ENCODE data around the gene ARHGEF40.

Gene ARHGEF40

DNA sequence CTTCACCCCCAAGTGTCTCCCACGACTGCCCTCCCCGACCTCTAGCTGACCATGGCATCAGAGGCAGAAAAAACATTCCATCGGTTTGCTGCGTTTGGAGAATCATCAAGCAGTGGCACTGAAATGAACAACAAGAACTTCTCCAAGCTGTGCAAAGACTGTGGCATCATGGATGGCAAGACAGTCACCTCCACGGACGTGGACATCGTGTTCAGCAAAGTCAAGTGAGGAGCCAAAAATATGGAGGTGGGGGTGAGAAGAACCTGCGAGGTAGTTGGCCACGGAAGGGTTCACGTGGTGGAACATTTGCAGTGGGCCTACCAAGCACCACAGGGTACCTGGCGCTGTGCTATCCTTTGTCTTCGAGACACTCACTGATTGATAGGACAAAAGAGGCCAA, 39.6 kb upstream of the ARHGEF40 start:
- H3K9me3 Mint-ChIP-seq, result no peaks in the 10 kb centered on the region
- TF ChIP-seq, protein P1, sequence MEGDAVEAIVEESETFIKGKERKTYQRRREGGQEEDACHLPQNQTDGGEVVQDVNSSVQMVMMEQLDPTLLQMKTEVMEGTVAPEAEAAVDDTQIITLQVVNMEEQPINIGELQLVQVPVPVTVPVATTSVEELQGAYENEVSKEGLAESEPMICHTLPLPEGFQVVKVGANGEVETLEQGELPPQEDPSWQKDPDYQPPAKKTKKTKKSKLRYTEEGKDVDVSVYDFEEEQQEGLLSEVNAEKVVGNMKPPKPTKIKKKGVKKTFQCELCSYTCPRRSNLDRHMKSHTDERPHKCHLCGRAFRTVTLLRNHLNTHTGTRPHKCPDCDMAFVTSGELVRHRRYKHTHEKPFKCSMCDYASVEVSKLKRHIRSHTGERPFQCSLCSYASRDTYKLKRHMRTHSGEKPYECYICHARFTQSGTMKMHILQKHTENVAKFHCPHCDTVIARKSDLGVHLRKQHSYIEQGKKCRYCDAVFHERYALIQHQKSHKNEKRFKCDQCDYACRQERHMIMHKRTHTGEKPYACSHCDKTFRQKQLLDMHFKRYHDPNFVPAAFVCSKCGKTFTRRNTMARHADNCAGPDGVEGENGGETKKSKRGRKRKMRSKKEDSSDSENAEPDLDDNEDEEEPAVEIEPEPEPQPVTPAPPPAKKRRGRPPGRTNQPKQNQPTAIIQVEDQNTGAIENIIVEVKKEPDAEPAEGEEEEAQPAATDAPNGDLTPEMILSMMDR (IDR thresholded peaks at IDR 0.05), result no peak
- peaks cover 24% of the 10 kb centered on the region for H3K27me3 Mint-ChIP-seq (ENCODE audit: low read depth, poor library complexity)
- no peaks in the 10 kb centered on the region for H3K36me3 Mint-ChIP-seq (ENCODE audit: low read depth)
- peaks cover 53% of the 10 kb centered on the region for H3K4me1 Mint-ChIP-seq
- no peak overlapping the region for H3K27ac Mint-ChIP-seq
- no peak for DNase-seq
- H3K4me3 Mint-ChIP-seq, result no peak overlapping the region

DNA sequence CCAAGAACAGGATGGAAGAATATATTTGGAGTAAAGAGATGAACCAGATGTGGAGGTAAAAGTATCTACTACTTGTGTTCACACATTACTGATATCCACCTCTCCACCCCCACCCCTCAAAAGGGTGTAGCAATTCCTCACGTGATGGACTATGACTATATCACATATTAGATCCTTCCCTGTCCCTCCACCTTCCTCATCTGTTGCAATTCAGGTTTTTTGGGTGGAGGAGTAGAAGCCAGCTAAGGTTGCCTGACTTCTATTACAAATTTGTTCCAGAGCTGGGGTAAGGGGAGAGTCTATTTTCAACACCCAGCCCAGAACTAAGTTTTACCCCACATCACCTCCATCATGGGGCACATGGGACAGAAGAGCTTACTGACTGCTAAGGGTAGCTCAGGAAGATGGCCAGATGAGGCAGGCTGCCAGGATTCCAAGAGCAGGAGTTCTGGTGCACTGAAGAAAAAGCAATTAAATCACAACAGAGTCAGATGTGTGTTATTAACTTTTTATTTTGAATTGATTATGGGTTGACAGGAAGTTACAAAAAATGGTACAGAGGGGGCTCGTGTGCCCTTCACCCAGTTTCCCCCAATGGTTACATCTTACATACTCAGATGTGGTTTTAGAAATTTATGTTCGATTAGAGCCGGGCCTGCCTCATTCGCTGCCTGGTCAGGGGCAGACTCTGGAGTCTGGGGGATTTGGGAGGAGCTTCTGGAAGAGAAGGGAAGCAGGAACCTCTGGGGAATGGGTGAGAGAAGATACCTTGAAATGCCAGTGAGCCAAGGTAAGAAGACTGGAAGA, 37.6 kb upstream of the ARHGEF40 start:
- TF ChIP-seq, protein P1 (IDR thresholded peaks at IDR 0.05), result no peak
- no peak overlapping the region for H3K4me3 Mint-ChIP-seq
- H3K4me1 Mint-ChIP-seq, result peaks cover 43% of the 10 kb centered on the region
- no peaks in the 10 kb centered on the region for H3K9me3 Mint-ChIP-seq
- H3K36me3 Mint-ChIP-seq (ENCODE audit: low read depth), result no peaks in the 10 kb centered on the region
- DNase-seq, result no peak
- H3K27ac Mint-ChIP-seq, result no peak overlapping the region
- peaks cover 27% of the 10 kb centered on the region for H3K27me3 Mint-ChIP-seq (ENCODE audit: low read depth, poor library complexity)

DNA sequence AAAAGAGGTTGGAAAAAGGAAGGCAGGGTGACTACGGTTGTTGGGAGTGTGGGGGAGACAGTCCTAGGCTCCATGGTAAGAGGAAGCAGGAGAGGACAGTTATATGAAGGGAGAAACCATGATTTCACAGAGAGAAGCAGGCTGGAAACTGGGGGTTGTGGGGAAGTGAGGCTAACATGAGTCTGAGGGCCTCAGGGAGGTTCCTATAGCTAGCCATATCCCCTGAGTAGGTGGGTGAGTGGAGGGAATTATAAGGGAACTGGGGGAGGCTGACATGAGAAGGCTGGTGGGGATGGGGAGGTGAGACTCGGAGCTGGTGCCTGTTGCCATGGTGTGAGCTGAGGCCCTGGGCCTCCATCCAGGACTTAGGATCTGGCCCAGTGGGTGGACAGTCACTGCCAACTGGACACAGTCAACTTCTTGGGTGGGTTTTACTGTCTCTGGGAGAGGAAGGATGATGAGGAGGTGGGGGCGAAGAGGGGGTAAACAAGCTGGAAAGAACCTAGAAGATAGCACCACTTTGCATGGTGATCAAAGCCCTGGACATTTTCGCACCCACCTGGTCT, 36.9 kb upstream of the ARHGEF40 start:
- Mint-ChIP-seq H3K4me3 (no peak overlapping the region), H3K4me1 (peaks cover 44% of the 10 kb centered on the region), H3K27ac (no peak overlapping the region), H3K27me3 (ENCODE audit: low read depth, poor library complexity) (peaks cover 27% of the 10 kb centered on the region), H3K9me3 (no peaks in the 10 kb centered on the region), H3K36me3 (ENCODE audit: low read depth) (no peaks in the 10 kb centered on the region)
- TF ChIP-seq, protein P1 (IDR thresholded peaks at IDR 0.05), result no peak
- DNase-seq, result no peak

DNA sequence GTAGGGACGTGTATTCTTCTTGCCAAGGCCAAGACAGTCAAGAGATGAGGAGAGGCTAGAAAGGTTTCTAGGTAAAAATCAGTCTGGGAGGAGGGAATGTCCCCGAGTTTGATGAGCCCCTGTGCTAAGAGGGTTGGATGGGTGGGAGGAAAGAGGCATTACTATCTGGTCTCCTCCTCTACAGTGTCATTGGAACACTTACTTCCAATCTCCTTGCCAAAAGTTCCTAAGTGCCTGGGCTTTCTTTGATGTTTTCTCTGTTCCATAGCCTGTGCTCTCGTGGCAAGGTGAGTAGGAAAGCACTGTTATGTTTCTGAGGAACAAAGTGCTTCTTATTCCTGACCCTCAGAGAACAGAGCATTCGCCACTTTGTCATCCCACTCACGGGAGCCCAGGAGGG, 35.4 kb upstream of the ARHGEF40 start, which contains the start of gene RNASE13:
Gene RNASE13 (minus strand): TSS at position 101 of the 400 bp plus-strand sequence. CDS start 519 bp downstream, outside the sequence.
- Mint-ChIP-seq H3K27ac (no peak within 1 kb of the TSS), H3K4me3 (no peak within 1 kb of the TSS)

DNA sequence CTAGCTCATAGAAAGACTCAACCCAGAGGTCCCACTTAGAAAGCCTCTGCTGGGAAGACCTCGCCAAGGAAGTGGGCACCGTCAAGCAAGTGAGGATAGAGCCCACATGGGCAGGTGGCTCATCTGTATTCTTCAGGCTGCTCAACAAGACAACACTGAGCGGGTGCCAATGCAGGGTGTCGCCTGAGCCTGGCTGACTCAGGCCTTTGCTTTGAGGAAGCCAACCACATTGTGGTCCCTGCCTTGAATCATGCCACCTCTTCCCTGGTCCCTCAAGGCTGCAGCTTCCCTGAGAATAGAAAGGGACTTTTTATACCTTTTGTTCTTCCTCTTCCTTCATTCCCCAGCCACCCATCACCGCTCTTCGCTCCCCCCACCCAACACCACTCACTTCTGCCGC, 33.4 kb upstream of the ARHGEF40 start:
- Mint-ChIP-seq H3K27me3 (ENCODE audit: low read depth, poor library complexity) (peaks cover 19% of the 10 kb centered on the region), H3K4me3 (no peak overlapping the region), H3K9me3 (no peaks in the 10 kb centered on the region), H3K4me1 (peaks cover 56% of the 10 kb centered on the region), H3K27ac (no peak overlapping the region), H3K36me3 (ENCODE audit: low read depth) (no peaks in the 10 kb centered on the region)
- TF ChIP-seq, protein P1 (IDR thresholded peaks at IDR 0.05), result no peak
- DNase-seq, result no peak

More for the DNA sequence above, 35.4 kb upstream of the ARHGEF40 start, which contains the start of gene RNASE13:
- Mint-ChIP-seq H3K4me1 (peaks cover 59% of the 10 kb centered on the region), H3K27me3 (ENCODE audit: low read depth, poor library complexity) (peaks cover 27% of the 10 kb centered on the region), H3K9me3 (no peaks in the 10 kb centered on the region), H3K36me3 (ENCODE audit: low read depth) (no peaks in the 10 kb centered on the region)
- DNase-seq, result no peak
- TF ChIP-seq, protein P1 (IDR thresholded peaks at IDR 0.05), result no peak

All from nephron progenitor cell (in vitro differentiated cells).